ENCODE data around the gene TMEM150C.

TMEM150C gene

GRCh38 chr4:82561786-82562563 is at the start of gene TMEM150C:
Gene TMEM150C (minus strand): TSS chr4:82561988. CDS start chr4:82504657, 57,331 bp downstream.
- peak within 1 kb of the TSS in 9 of 21 experiments; percentile 25 to 62 (median 49) for H3K27ac ChIP-seq
- peak within 1 kb of the TSS; percentile 46 to 75 (median 53) for H3K4me3 ChIP-seq

GRCh38 chr4:82611527-82611926 is 49.7 kb upstream of the TMEM150C start:
- Histone ChIP-seq H3K27ac (no peak overlapping the region), H3K4me3 (no peak overlapping the region)

DNA sequence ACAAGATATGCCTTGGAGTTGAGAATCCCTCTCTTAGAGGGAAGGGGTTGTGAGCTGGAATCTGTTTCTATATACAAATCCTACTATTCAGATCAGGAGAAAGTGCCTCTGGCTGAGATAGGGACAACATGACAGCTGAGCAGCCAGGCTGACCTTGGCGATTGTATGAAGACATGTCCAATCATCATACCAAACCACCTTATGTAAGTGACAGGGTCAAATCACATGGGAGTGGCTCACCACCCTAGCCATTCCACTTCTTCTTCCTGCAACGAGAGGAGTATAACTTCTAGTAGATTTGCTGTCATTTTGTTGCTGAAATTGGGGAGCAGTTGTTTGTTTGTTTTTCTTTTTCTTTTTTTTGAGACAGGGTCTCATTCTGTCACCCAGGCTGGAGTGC is 48.3 kb upstream of the TMEM150C start:
- Histone ChIP-seq H3K27ac (no peak overlapping the region), H3K4me3 (no peak overlapping the region)

DNA sequence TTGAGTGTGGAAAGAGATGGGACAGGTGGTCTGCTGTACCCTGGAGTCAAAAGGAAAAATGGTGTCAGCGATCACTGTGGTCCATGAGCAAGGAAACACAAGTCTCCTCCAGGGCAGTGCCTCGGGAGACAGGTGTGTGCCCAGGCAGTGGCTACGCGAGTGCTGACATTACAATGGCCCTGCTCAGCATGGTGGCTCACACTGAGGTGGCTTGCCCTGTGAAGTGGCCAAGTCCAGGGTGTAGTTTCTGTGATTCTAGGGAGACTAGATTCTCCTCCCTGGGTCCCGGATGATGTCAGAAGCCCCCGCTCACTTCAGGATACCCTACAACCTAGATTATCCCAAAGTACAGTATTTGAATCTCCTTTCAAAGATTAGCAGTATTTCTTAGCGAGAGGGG is 44.8 kb upstream of the TMEM150C start:
- Histone ChIP-seq H3K27ac (no peak overlapping the region), H3K4me3 (no peak overlapping the region)

- H3K27ac ChIP-seq: no peak overlapping the region
- no peak overlapping the region for H3K4me3 ChIP-seq
Observed at GRCh38 chr4:82604522-82604921, 42.7 kb upstream of the TMEM150C start.

GRCh38 chr4:82601242-82602015 is 39.6 kb upstream of the TMEM150C start:
- Histone ChIP-seq H3K4me3 (no peak overlapping the region), H3K27ac (no peak overlapping the region)

GRCh38 chr4:82599336-82599735 is 37.5 kb upstream of the TMEM150C start:
- Histone ChIP-seq H3K4me3 (no peak overlapping the region), H3K27ac (no peak overlapping the region)

DNA sequence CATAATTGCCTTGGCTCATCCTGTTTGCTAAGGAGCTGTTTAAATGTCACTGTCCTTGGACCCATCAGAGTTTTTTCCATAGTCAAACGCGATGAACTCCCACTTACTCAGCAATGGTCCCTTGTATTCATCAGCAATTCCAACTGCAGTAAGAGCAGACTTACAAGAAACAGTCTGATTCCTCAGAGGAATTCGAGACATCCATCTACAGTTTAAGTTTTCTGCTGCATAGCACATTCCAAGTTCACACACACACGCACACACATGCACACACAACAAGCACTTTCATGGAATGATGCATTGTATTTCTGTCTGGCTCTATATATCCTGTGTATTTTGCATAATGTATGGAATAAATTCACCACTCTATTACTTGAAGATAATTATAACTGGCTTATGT is 32.7 kb upstream of the TMEM150C start:
- Histone ChIP-seq H3K4me3 (no peak overlapping the region), H3K27ac (no peak overlapping the region)

GRCh38 chr4:82593411-82593810 is 31.6 kb upstream of the TMEM150C start:
- Histone ChIP-seq H3K27ac (no peak overlapping the region), H3K4me3 (no peak overlapping the region)

GRCh38 chr4:82592639-82593038 is 30.9 kb upstream of the TMEM150C start:
- Histone ChIP-seq H3K4me3 (no peak overlapping the region), H3K27ac (no peak overlapping the region)

DNA sequence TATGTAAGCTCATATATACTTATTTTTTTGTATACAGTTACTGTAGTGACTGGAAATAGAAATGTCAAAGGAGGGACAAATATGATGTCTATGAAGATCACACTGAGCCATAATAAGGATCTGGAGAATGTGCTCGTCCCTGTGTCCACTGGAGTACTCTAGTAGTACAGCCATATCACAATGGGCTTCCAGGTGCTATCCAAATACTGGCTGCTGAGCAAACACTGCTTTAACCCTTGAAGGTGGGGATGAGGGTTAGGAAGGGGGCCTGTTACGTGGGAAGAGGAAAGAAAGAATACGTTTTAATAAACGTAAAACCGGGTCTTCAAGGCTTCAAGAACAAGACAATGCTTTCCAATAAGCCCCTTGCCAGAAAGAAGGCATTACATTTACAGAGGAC is 29.8 kb upstream of the TMEM150C start:
- no peak overlapping the region for H3K4me3 ChIP-seq
- H3K27ac ChIP-seq: no peak overlapping the region

GRCh38 chr4:82589756-82590155 is 28.0 kb upstream of the TMEM150C start:
- no peak overlapping the region for H3K4me3 ChIP-seq
- no peak overlapping the region for H3K27ac ChIP-seq

DNA sequence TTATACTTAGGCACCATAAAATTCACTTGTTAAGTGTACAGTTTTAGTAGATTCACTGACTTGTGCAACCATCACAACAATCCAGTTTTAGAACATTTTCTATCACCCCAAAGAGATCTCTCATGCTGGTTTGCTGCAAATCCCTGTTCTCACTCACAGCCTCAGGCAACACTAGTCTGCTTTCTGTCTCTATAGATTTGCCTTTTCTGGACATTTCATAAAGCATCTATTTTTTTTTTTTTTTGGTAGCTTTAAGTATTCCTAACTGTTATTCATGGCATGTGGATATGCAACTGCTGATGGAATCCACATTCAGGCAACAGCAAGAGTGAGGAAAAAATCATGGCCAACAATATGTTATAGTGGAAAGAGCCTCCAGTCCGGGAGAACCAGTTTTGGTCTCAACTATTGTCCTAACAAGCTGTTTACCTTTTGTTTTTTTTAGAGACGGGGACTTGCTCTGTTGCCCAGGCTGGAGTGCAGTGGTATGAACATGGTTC is 27.0 kb upstream of the TMEM150C start:
- H3K27ac ChIP-seq: no peak overlapping the region
- H3K4me3 ChIP-seq: no peak overlapping the region

DNA sequence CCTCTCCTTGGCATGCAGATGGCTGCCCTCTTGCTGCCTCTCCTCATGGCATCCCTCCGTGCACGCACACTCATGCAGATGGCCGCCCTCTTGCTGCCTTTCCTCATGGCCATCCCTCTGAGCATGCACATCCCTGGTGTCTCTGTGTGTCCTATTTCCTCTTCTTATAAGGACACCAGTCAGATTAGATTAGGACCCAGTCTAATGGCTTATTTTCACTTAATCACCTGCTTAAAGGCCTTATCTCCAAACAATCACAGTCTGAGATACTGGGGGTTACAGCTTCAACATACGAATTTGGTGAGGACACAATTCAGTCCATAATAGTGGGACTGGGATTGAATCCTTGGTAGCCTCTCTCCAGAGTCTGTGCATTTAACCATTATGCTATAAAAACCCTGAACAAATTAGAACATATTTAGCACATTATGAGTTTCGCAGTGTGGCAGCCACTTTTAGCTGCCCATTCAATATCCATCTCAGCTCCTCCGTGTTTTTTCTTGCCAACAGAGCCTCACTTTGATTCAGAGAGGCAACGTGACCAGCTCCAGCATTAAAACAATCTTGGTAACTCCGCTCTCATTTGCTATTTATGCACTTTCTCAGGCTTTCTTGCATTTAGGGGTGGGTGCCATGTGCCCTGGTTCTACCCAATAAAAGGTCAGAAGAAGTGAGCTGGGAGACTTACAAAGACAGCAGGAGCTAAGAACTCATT is 26.2 kb upstream of the TMEM150C start:
- H3K4me3 ChIP-seq: no peak overlapping the region
- H3K27ac ChIP-seq: no peak overlapping the region

DNA sequence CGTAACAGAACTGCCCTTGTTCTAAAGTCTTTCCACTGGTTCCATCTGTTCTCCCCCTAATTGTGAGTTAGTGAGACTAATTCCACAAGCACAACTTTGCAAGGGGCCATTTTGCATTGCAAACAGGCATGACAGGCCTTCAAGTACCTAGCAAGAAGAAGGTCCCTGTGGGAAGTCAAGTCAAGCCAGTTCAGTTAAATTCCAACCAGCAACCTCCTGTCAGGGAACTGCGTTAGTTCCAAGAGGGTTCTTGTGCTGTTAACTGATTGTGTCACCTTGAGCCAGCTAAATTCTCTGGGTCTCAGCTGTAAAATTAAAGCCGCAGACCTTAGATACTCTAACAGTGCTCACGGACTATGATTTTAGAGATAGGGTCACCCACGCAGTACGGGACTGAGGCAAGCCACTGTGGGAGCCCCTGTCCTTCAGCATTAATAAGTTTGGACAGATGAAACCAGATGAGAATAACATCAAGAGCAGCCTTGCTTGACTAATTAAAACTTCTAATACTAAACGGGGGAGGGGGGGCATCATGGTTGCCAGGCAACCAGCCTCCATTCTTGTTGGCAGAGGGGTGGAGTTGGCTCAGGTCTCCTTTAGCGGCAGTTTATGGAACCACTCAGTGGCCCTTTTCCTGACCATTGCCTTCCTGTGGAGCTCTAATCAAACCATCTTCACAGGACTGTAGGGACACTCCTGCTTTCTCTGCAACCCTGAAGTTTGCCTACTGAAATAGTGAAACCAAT is 24.1 kb upstream of the TMEM150C start:
- H3K4me3 ChIP-seq: no peak overlapping the region
- no peak overlapping the region for H3K27ac ChIP-seq

GRCh38 chr4:82584931-82585330 is 23.1 kb upstream of the TMEM150C start:
- H3K4me3 ChIP-seq: no peak overlapping the region

GRCh38 chr4:82583897-82584587 is 22.3 kb upstream of the TMEM150C start:
- Histone ChIP-seq H3K4me3 (no peak overlapping the region), H3K27ac (no peak overlapping the region)

More at GRCh38 chr4:82584931-82585330, 23.1 kb upstream of the TMEM150C start:
- H3K27ac ChIP-seq: no peak overlapping the region

- no peak overlapping the region for H3K4me3 ChIP-seq
- H3K27ac ChIP-seq: no peak overlapping the region
Observed at GRCh38 chr4:82579932-82580331, 18.1 kb upstream of the TMEM150C start.

DNA sequence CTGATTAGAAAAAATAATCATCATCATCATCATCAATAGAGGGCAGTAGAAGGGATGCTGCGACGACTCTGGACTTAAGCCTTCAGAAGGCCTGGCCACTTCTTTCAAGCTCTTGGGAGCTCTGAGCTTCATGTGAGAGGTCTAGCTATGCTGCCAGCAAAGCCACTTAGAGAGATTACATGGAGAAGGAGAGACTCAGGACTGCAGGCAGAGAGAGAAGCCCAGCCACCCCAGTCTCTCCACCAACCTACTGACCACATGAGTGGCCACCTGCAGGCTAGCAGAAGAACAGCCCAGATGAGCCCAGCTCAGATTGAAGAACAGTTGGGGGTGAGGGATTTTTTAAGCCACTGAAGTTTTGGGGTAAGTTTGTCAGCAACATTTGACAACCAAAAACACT is 17.1 kb upstream of the TMEM150C start:
- Histone ChIP-seq H3K4me3 (no peak overlapping the region), H3K27ac (no peak overlapping the region)

Data from skin epidermis (tissue), 12 donors.